ENCODE measurements around the gene SLC37A4.

SLC37A4 gene

GRCh38 chr11:119016216-119017009 lies 14.3 kb downstream of the SLC37A4 start:
- Histone ChIP-seq H4K20me1 (ENCODE audit: insufficient read depth, low read length) (0 out of 2 replicates have a peak, but pooled peaks cover 3% of the 10 kb centered on the region), H3K9me3 (replicated peaks; ENCODE audit: insufficient read depth, low read length) (no peaks in the 10 kb centered on the region), H2AFZ (ENCODE audit: low read length) (no peak overlapping the region), H3K36me3 (replicated peaks; ENCODE audit: insufficient read depth, low read length) (peaks cover 12% of the 10 kb centered on the region), H3K79me2 (ENCODE audit: low read length) (peaks cover 62% of the 10 kb centered on the region), H3K9me2 (replicated peaks; ENCODE audit: insufficient read depth, low read length) (no peaks in the 10 kb centered on the region), H3K4me3 (ENCODE audit: low read length) (no peak overlapping the region), H3K9ac (ENCODE audit: low read length) (no peak overlapping the region), H3K27me3 (replicated peaks; ENCODE audit: insufficient read depth, low read length) (no peaks in the 10 kb centered on the region), H3K4me1 (ENCODE audit: low read length) (peaks cover 20% of the 10 kb centered on the region), H3K4me2 (ENCODE audit: low read depth, low read length) (peak overlapping the region; percentile 73; the same call in 1 of the 2 replicates), H3K27ac (ENCODE audit: low read length) (no peak overlapping the region), H3F3A (ENCODE audit: insufficient read depth, low read length) (peaks cover 67% of the 10 kb centered on the region)
- TF ChIP-seq EZH2phosphoT487 (IDR thresholded peaks at IDR 0.05; ENCODE audit: low read length) (no peak), EZH2 (optimal IDR thresholded peaks at IDR 0.05; ENCODE audit: low read depth, low read length) (no peak), CTCF (IDR thresholded peaks at IDR 0.05; ENCODE audit: low read length) (no peak)
- no peak for DNase-seq

GRCh38 chr11:119015054-119015611 lies 15.5 kb downstream of the SLC37A4 start:
- H4K20me1 ChIP-seq (ENCODE audit: insufficient read depth, low read length) = no peaks in the 10 kb centered on the region
- H3K4me1 ChIP-seq (ENCODE audit: low read length) = peaks cover 12% of the 10 kb centered on the region
- peaks cover 12% of the 10 kb centered on the region for H3K36me3 ChIP-seq (replicated peaks; ENCODE audit: insufficient read depth, low read length)
- H3K9ac ChIP-seq (ENCODE audit: low read length) = no peak overlapping the region
- peaks cover 63% of the 10 kb centered on the region for H3F3A ChIP-seq (ENCODE audit: insufficient read depth, low read length)
- no peak overlapping the region for H2AFZ ChIP-seq (ENCODE audit: low read length)
- no peak overlapping the region for H3K4me2 ChIP-seq (ENCODE audit: low read depth, low read length)
- H3K9me2 ChIP-seq (replicated peaks; ENCODE audit: insufficient read depth, low read length) = no peaks in the 10 kb centered on the region
- DNase-seq = no peak
- H3K79me2 ChIP-seq (ENCODE audit: low read length) = peaks cover 49% of the 10 kb centered on the region
- no peaks in the 10 kb centered on the region for H3K9me3 ChIP-seq (replicated peaks; ENCODE audit: insufficient read depth, low read length)
- H3K27ac ChIP-seq (ENCODE audit: low read length) = no peak overlapping the region
- H3K27me3 ChIP-seq (replicated peaks; ENCODE audit: insufficient read depth, low read length) = no peaks in the 10 kb centered on the region
- no peak overlapping the region for H3K4me3 ChIP-seq (ENCODE audit: low read length)
- TF ChIP-seq CTCF (IDR thresholded peaks at IDR 0.05; ENCODE audit: low read length) (peak; percentile 15; the same call in 1 of the 2 replicates), EZH2 (optimal IDR thresholded peaks at IDR 0.05; ENCODE audit: low read depth, low read length) (no peak)

- Histone ChIP-seq H3K9me2 (replicated peaks; ENCODE audit: insufficient read depth, low read length) (no peaks in the 10 kb centered on the region), H3K27me3 (replicated peaks; ENCODE audit: insufficient read depth, low read length) (no peaks in the 10 kb centered on the region), H3K27ac (ENCODE audit: low read length) (no peak overlapping the region), H3K4me1 (ENCODE audit: low read length) (peaks cover 7% of the 10 kb centered on the region; the same call in 1 of the 2 replicates), H3K9me3 (replicated peaks; ENCODE audit: insufficient read depth, low read length) (no peaks in the 10 kb centered on the region), H4K20me1 (ENCODE audit: insufficient read depth, low read length) (no peaks in the 10 kb centered on the region), H2AFZ (ENCODE audit: low read length) (no peak overlapping the region), H3K4me3 (ENCODE audit: low read length) (no peak overlapping the region), H3K36me3 (replicated peaks; ENCODE audit: insufficient read depth, low read length) (peaks cover 12% of the 10 kb centered on the region), H3F3A (ENCODE audit: insufficient read depth, low read length) (peaks cover 63% of the 10 kb centered on the region), H3K4me2 (ENCODE audit: low read depth, low read length) (no peak overlapping the region), H3K9ac (ENCODE audit: low read length) (no peak overlapping the region), H3K79me2 (ENCODE audit: low read length) (peaks cover 41% of the 10 kb centered on the region)
- no peak for DNase-seq
- TF ChIP-seq EZH2phosphoT487 (IDR thresholded peaks at IDR 0.05; ENCODE audit: low read length) = no peak
- TF ChIP-seq CTCF (IDR thresholded peaks at IDR 0.05; ENCODE audit: low read length) = no peak
- no peak for TF ChIP-seq EZH2 (optimal IDR thresholded peaks at IDR 0.05; ENCODE audit: low read depth, low read length)
Observed at GRCh38 chr11:119014209-119014924, 16.3 kb downstream of the SLC37A4 start.

Data from MM.1S (cell line).